ENCODE results near the gene PGRMC1.
"Not testable (repeated sequence)": the region's sequence is repeated elsewhere in the genome, so short reads cannot be mapped to it uniquely, and the experiment has no call there.

The PGRMC1 gene

DNA sequence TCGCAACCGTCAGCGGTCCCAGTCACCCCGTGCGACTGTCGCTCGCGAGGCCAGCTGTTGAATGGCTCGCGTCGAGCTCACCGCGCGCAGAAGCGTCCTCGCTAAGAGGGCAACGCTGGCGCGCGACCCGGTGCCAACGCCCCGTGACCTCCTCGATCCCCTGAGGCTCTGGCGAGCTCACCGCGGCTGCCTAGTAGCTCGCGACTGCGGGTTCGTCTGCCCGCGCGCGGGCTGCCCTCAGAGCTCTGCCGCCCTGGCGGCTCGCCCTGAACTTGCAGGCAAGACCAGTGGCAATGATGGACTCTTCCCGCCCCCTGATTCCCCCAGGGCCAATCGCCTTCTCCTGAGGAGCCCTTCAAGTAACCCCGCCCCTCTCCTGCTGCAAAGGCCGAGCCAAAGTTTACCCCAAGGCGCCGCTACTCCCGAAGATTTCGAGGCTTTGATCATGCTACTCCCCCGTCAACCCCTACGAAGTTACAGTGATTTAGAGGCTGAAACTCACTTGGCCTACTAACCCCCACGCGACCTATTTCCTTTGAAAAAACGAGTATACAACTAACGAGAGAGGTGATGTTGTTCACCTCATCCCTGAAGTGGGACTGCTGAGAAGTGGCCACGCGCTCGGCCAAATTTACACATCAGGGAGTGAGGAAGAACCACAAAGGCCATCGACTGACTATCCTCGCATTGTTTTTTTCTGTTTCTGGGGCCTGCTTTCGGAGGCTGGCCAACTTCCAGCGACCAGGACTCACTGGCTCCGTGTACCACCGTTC is 37.5 kb downstream of the PGRMC1 start:
- no peak for TF ChIP-seq CSDC2 (CRISPR knock-in tag; IDR thresholded peaks at IDR 0.05)
- peak; percentile 31; the same call in 1 of the 3 replicates for ATAC-seq

DNA sequence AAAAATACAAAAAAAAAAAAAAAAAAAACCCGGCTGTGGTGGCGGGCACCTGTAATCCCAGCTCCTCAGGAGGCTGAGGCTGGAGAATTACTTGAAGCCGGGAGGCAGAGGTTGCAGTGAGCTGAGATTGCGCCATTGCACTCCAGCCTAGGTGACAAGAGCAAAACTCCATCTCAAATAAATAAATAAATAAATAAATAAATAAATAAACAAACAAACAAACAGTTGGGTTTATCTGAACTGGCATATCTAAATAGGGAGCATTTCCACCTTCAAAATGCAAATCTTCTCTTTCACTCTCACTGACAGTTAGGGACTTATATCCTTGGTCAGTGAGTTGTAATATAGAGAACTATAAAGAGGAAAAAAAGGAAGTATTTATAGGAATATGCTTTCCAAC is 46.3 kb downstream of the PGRMC1 start:
- ATAC-seq: not testable (repeated sequence)

DNA sequence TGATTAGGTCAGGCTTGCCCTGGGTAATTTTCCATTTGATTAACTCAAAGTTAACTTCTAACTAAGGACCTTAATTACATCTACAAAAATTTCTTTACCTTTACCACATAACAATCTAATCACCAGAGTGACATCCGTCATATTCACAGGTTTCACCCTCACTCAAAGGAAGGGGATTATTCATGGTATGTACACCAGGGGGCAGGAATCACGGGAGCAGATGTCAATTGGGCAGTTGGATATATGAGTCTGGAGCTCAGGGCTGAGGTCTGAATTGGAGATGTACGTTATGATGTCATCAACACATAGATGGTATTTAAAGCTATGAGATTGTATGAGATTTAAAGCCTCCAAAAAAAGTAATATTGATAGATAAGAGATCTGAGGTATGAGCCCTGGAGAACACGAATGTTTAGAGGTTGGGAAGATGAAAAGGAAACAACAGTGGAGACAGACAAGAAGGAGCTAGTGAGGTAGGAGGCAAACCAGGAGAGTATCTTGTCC is 52.9 kb downstream of the PGRMC1 start:
- TF ChIP-seq, protein P1, sequence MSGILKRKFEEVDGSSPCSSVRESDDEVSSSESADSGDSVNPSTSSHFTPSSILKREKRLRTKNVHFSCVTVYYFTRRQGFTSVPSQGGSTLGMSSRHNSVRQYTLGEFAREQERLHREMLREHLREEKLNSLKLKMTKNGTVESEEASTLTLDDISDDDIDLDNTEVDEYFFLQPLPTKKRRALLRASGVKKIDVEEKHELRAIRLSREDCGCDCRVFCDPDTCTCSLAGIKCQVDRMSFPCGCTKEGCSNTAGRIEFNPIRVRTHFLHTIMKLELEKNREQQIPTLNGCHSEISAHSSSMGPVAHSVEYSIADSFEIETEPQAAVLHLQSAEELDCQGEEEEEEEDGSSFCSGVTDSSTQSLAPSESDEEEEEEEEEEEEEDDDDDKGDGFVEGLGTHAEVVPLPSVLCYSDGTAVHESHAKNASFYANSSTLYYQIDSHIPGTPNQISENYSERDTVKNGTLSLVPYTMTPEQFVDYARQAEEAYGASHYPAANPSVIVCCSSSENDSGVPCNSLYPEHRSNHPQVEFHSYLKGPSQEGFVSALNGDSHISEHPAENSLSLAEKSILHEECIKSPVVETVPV (CRISPR knock-in tag; IDR thresholded peaks at IDR 0.05): no peak
- TF ChIP-seq, protein P2, sequence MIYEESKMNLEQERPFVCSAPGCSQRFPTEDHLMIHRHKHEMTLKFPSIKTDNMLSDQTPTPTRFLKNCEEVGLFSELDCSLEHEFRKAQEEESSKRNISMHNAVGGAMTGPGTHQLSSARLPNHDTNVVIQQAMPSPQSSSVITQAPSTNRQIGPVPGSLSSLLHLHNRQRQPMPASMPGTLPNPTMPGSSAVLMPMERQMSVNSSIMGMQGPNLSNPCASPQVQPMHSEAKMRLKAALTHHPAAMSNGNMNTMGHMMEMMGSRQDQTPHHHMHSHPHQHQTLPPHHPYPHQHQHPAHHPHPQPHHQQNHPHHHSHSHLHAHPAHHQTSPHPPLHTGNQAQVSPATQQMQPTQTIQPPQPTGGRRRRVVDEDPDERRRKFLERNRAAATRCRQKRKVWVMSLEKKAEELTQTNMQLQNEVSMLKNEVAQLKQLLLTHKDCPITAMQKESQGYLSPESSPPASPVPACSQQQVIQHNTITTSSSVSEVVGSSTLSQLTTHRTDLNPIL (CRISPR knock-in tag; IDR thresholded peaks at IDR 0.05; ENCODE audit: low read depth): no peak
- TF ChIP-seq, protein P3, sequence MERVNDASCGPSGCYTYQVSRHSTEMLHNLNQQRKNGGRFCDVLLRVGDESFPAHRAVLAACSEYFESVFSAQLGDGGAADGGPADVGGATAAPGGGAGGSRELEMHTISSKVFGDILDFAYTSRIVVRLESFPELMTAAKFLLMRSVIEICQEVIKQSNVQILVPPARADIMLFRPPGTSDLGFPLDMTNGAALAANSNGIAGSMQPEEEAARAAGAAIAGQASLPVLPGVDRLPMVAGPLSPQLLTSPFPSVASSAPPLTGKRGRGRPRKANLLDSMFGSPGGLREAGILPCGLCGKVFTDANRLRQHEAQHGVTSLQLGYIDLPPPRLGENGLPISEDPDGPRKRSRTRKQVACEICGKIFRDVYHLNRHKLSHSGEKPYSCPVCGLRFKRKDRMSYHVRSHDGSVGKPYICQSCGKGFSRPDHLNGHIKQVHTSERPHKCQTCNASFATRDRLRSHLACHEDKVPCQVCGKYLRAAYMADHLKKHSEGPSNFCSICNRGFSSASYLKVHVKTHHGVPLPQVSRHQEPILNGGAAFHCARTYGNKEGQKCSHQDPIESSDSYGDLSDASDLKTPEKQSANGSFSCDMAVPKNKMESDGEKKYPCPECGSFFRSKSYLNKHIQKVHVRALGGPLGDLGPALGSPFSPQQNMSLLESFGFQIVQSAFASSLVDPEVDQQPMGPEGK (CRISPR knock-in tag; IDR thresholded peaks at IDR 0.05; ENCODE audit: borderline replicate concordance): no peak
- TF ChIP-seq, protein P4, sequence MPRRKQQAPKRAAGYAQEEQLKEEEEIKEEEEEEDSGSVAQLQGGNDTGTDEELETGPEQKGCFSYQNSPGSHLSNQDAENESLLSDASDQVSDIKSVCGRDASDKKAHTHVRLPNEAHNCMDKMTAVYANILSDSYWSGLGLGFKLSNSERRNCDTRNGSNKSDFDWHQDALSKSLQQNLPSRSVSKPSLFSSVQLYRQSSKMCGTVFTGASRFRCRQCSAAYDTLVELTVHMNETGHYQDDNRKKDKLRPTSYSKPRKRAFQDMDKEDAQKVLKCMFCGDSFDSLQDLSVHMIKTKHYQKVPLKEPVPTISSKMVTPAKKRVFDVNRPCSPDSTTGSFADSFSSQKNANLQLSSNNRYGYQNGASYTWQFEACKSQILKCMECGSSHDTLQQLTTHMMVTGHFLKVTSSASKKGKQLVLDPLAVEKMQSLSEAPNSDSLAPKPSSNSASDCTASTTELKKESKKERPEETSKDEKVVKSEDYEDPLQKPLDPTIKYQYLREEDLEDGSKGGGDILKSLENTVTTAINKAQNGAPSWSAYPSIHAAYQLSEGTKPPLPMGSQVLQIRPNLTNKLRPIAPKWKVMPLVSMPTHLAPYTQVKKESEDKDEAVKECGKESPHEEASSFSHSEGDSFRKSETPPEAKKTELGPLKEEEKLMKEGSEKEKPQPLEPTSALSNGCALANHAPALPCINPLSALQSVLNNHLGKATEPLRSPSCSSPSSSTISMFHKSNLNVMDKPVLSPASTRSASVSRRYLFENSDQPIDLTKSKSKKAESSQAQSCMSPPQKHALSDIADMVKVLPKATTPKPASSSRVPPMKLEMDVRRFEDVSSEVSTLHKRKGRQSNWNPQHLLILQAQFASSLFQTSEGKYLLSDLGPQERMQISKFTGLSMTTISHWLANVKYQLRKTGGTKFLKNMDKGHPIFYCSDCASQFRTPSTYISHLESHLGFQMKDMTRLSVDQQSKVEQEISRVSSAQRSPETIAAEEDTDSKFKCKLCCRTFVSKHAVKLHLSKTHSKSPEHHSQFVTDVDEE (CRISPR knock-in tag; IDR thresholded peaks at IDR 0.05): no peak
- TF ChIP-seq GLIS3 (CRISPR knock-in tag; IDR thresholded peaks at IDR 0.05) (no peak), PPARA (CRISPR knock-in tag; IDR thresholded peaks at IDR 0.05; ENCODE audit: borderline replicate concordance) (no peak), BACH2 (CRISPR knock-in tag; IDR thresholded peaks at IDR 0.05; ENCODE audit: borderline replicate concordance) (no peak), ISL1 (CRISPR knock-in tag; IDR thresholded peaks at IDR 0.05) (no peak), TCF4 (CRISPR knock-in tag; IDR thresholded peaks at IDR 0.05; ENCODE audit: borderline replicate concordance) (no peak), OSR1 (CRISPR knock-in tag; IDR thresholded peaks at IDR 0.05) (no peak), ZNF565 (CRISPR knock-in tag; conservative IDR thresholded peaks at IDR 0.05; ENCODE audit: low read depth) (no peak), ZC3H10 (CRISPR knock-in tag; IDR thresholded peaks at IDR 0.05) (no peak), CSDC2 (CRISPR knock-in tag; IDR thresholded peaks at IDR 0.05) (no peak)
- no peak for ATAC-seq

DNA sequence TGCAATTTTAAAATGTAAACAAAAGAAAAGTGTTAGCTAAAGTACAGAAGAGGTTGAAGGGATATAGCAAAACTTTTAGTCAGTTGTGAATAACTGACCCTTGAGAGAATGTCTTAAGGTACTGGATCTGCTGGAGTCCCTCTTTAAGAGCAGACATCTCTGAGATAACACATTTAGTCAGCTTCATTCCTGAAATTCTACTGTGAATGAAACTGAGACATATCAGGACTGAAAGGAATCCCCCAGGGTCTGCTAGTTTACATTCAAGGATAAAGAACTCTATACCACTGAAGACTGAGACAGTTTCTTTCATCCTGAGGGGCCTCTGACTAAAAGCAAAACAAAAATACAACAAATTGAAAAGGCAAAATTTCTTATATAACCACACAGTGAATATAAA is 54.4 kb downstream of the PGRMC1 start:
- no peak for ATAC-seq
- TF ChIP-seq BACH2 (CRISPR knock-in tag; IDR thresholded peaks at IDR 0.05; ENCODE audit: borderline replicate concordance): no peak
- no peak for TF ChIP-seq ZNF8 (CRISPR knock-in tag; IDR thresholded peaks at IDR 0.05)

DNA sequence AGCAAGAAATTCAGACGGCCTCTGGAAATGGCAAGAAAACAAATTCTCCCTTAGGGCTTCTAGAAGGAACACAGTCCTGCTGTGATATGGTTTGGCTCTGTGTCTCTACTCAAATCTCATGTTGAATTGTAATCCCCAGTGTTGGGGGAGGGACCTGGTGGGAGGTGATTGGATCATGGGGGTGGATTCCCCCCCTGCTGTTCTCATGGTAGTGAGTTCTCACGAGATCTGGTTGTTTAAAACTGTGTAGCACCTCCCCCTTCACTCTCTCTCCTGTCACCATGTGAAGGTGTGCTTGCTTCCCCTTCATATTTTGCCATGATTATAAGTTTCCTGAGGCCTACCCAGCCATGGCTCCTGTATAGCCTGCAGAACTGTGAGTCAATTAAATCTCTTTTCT is 55.2 kb downstream of the PGRMC1 start:
- ATAC-seq: not testable (repeated sequence)

DNA sequence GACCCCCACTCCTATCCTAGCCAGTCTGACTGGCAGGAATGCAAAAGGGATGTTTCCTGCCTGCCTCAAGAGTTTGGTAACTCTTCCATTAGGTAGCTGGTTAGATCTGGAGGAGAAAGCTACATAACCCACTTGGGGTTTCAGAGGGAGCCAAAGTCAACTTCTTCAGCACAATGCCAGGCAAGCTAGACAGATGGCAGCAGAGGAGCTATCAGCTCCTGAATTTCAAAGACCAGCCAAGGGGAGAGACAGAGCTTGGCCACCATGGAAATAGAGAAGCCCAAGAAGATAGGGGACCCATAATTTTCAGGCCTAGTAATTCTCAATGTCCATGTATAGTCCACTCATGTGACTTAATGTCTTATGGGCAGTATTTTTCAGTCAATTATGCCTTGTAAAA is 56.4 kb downstream of the PGRMC1 start:
- ATAC-seq: no peak
- TF ChIP-seq RARB (CRISPR knock-in tag; IDR thresholded peaks at IDR 0.05) (no peak), ARNTL (CRISPR knock-in tag; IDR thresholded peaks at IDR 0.05; ENCODE audit: borderline replicate concordance, low read depth) (no peak), ZNF565 (CRISPR knock-in tag; conservative IDR thresholded peaks at IDR 0.05; ENCODE audit: low read depth) (no peak), TCF4 (CRISPR knock-in tag; IDR thresholded peaks at IDR 0.05; ENCODE audit: borderline replicate concordance) (no peak), CSDC2 (CRISPR knock-in tag; IDR thresholded peaks at IDR 0.05) (no peak), ZNF70 (CRISPR knock-in tag; IDR thresholded peaks at IDR 0.05) (no peak), ZFP30 (CRISPR knock-in tag; IDR thresholded peaks at IDR 0.05) (no peak), SNAI2 (CRISPR knock-in tag; IDR thresholded peaks at IDR 0.05) (no peak), ZFP3 (CRISPR knock-in tag; IDR thresholded peaks at IDR 0.05) (no peak)
- TF ChIP-seq, protein P5, sequence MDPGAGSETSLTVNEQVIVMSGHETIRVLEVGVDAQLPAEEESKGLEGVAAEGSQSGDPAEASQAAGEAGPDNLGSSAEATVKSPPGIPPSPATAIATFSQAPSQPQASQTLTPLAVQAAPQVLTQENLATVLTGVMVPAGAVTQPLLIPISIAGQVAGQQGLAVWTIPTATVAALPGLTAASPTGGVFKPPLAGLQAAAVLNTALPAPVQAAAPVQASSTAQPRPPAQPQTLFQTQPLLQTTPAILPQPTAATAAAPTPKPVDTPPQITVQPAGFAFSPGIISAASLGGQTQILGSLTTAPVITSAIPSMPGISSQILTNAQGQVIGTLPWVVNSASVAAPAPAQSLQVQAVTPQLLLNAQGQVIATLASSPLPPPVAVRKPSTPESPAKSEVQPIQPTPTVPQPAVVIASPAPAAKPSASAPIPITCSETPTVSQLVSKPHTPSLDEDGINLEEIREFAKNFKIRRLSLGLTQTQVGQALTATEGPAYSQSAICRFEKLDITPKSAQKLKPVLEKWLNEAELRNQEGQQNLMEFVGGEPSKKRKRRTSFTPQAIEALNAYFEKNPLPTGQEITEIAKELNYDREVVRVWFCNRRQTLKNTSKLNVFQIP (CRISPR knock-in tag; IDR thresholded peaks at IDR 0.05; ENCODE audit: borderline replicate concordance, low read depth): no peak

All from SK-N-SH treated with all-trans-retinoic acid at 6 μM for 48 hours (cell line).